Measurements from ENCODE around the gene EFNA5. TPM values are rescaled to one million over a fixed set of nuclear protein-coding genes. Genes with fewer than 3 reads are reported as not detected.

Gene EFNA5
- total and polyA plus RNA-seq, 7 donors = 0.32 to 5.4 (median 2.1) TPM

DNA sequence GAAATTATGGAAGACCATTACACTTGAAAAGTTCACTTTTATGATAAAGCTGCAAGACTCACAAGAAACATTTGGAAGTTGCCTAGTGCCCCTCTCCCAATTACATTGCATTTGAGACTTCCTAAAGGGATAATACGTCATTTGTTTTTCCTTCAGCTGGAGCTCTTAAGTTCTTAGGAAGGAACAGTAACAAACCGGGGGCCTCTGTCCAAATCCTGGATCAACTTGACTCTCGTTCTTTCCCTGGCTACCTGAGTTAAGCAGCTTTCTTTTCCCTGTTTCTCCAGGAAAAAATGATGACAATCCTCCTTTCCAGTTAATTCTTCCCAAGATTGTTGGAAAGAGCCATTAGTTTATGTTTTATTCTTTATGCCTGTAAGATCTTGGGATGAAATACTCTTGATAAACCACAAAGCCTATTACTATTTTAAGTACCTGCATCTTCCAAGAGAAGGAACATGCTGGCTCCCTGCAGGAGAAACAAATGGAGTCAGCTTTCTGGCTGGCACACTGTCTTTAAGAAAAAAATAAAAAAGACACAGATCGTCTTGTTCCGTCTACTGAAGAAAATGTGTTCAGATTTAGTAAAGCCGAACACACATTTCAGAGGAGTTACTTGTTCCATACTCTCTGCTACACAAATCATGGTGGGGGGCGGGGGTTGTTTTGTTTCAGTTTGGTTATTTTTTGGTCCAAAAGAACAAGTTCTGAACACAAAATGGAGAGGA, 297.9 kb downstream of the EFNA5 start:
- intact Hi-C loops (cut with DNase I) = no loop called here
- WGBS, 3 donors = 35 to 54% (median 46%) methylated on average over 7 of the region's 7 CpGs
- H3K9me3 ChIP-seq = no peaks in the 10 kb centered on the region
- no peaks in the 10 kb centered on the region for H3K36me3 ChIP-seq (ENCODE audit: insufficient read depth in 1 of 2, low read depth in 1 of 2)
- H3K27me3 ChIP-seq (ENCODE audit: insufficient read depth in 3 of 3, low read length in 2 of 3) = no peaks in the 10 kb centered on the region
- H3K4me3 ChIP-seq = no peak overlapping the region
- TF ChIP-seq, protein P1, sequence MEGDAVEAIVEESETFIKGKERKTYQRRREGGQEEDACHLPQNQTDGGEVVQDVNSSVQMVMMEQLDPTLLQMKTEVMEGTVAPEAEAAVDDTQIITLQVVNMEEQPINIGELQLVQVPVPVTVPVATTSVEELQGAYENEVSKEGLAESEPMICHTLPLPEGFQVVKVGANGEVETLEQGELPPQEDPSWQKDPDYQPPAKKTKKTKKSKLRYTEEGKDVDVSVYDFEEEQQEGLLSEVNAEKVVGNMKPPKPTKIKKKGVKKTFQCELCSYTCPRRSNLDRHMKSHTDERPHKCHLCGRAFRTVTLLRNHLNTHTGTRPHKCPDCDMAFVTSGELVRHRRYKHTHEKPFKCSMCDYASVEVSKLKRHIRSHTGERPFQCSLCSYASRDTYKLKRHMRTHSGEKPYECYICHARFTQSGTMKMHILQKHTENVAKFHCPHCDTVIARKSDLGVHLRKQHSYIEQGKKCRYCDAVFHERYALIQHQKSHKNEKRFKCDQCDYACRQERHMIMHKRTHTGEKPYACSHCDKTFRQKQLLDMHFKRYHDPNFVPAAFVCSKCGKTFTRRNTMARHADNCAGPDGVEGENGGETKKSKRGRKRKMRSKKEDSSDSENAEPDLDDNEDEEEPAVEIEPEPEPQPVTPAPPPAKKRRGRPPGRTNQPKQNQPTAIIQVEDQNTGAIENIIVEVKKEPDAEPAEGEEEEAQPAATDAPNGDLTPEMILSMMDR (IDR thresholded peaks at IDR 0.05) = no peak
- H3K4me1 ChIP-seq = no peaks in the 10 kb centered on the region
- no peak for DNase-seq
- ATAC-seq = no peak
- no peak overlapping the region for H3K27ac ChIP-seq

DNA sequence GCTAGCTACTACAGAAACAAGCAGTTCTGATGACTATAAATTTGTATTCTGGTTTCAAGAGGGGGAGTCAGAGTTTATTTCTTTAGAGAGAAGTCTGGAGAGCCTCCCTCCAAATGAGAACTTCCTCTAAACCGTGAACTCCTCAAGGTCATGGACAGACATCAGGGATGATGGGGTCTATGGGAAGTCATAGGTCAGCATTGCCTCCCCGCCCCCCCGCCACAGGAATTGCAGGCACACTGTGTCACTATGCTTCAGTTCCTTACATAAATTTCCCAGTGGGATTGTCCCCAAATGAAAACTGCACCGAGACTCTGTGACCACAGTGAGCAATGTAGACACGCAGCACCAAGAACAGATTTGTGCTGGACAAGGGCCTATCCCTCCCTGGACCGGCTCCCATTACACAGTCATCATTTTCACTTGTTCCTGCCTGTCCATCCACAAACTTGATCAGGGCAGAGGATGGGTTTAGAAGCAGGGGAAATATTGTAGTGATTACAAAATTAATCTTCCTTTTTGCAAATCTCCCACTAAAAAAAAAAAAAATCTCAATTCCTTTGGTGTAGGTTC, 300.3 kb downstream of the EFNA5 start:
- WGBS, 3 donors = 53 to 64% (median 62%) methylated on average over 6 of the region's 6 CpGs
- no peaks in the 10 kb centered on the region for H3K9me3 ChIP-seq
- H3K36me3 ChIP-seq (ENCODE audit: insufficient read depth in 1 of 2, low read depth in 1 of 2) = no peaks in the 10 kb centered on the region
- peak in 1 of 4 donors; percentile 66 for ATAC-seq
- no peak for DNase-seq
- no peak overlapping the region for H3K27ac ChIP-seq
- H3K27me3 ChIP-seq (ENCODE audit: insufficient read depth in 3 of 3, low read length in 2 of 3) = no peaks in the 10 kb centered on the region
- intact Hi-C loops (cut with DNase I) = no loop called here
- H3K4me3 ChIP-seq = no peak overlapping the region
- TF ChIP-seq, protein P1 (IDR thresholded peaks at IDR 0.05) = no peak
- no peaks in the 10 kb centered on the region for H3K4me1 ChIP-seq

DNA sequence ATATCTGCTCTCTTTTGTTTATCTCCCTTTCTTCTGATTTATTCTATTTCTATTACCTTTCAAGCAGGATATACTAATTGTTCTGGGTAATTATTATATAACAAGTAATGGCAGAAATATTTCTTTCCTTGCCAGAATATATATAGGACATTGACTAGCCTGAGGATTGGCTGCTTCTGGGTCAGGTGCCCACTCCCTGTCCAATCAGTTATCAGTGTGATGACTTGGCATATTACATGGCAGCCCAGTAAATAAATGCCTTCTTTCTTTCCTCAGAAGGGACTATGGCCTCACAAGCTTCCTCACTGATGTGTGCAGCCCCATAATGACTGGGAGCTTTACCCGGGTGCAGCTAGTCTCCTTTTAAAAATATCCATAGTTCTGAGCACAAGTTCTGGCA, 301.1 kb downstream of the EFNA5 start:
- Histone ChIP-seq H3K27me3 (ENCODE audit: insufficient read depth in 3 of 3, low read length in 2 of 3) (no peaks in the 10 kb centered on the region), H3K36me3 (ENCODE audit: insufficient read depth in 1 of 2, low read depth in 1 of 2) (no peaks in the 10 kb centered on the region), H3K9me3 (no peaks in the 10 kb centered on the region), H3K4me1 (no peaks in the 10 kb centered on the region), H3K27ac (no peak overlapping the region), H3K4me3 (no peak overlapping the region)
- TF ChIP-seq, protein P1 (IDR thresholded peaks at IDR 0.05) = no peak
- intact Hi-C loops (cut with DNase I) = no loop called here
- WGBS, 3 donors = 94 to 100% (median 96%) methylated on average over 1 of the region's 1 CpG
- DNase-seq (no peak), ATAC-seq (no peak)

DNA sequence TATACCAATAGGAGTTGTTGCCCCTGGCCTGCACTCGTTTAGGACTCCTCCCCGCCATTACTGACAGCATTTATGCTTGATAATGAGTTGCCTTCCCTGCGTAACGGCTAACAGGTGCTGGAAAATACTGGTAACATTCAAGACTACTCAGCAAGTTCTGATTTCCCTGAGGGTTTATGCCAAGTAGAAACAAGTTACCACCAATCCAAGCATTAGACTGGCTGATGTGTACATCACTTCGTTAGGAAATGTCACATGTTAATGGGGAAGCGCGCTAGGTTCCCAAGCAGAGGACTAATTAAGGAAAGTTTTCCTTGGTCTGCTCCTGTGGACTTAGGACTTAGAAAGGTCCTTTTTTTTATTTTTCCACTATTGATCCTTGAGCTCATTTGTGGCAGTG, 302.1 kb downstream of the EFNA5 start:
- Histone ChIP-seq H3K4me1 (no peaks in the 10 kb centered on the region), H3K4me3 (no peak overlapping the region), H3K27me3 (ENCODE audit: insufficient read depth in 3 of 3, low read length in 2 of 3) (no peaks in the 10 kb centered on the region), H3K9me3 (no peaks in the 10 kb centered on the region), H3K27ac (no peak overlapping the region), H3K36me3 (ENCODE audit: insufficient read depth in 1 of 2, low read depth in 1 of 2) (no peaks in the 10 kb centered on the region)
- DNase-seq (no peak), ATAC-seq (no peak)
- TF ChIP-seq, protein P1 (IDR thresholded peaks at IDR 0.05) = no peak
- intact Hi-C loops (cut with DNase I) = no loop called here
- 60 to 64% (median 61%) methylated on average over 7 of the region's 7 CpGs for WGBS, 3 donors

Data from psoas muscle (tissue), 8 donors.